GM20000 (cell line): Measurements from ENCODE around the gene SMIM24.

Source experiments
- DNase-seq: peaks from one replicate; pipeline ENCODE4 v3.0.0; 2012; ENCODE audit warnings: low spot score
- CTCF ChIP-seq: IDR thresholded peaks from 2 replicates; pipeline ENCODE4 v1.5.1; 2012; ENCODE audit warnings: mild to moderate bottlenecking, control low read depth; ENCODE audit errors: extremely low read depth, missing control alignments

Gene SMIM24

DNA sequence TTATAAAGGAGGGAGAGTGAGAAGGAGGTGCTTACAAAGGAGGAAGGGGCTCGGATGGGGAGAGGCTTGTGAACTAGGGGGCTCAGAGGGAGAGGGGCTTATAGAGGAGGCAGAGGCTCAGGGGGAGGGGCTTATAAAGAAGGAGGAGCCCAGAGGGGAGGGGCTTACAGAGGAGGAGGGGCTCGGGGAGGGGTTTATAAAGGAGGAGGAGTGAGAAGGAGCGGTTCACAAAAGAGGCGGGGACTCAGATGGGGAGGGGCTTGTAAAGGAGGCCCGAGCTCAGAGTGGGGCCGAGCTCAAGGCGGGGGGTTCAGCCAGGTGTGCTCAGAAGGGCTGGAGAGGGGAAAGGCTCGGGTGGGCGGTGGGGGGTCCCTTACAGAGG, 500 bp downstream of the SMIM24 start:
- TF ChIP-seq CTCF: no peak
- DNase-seq: no peak

DNA sequence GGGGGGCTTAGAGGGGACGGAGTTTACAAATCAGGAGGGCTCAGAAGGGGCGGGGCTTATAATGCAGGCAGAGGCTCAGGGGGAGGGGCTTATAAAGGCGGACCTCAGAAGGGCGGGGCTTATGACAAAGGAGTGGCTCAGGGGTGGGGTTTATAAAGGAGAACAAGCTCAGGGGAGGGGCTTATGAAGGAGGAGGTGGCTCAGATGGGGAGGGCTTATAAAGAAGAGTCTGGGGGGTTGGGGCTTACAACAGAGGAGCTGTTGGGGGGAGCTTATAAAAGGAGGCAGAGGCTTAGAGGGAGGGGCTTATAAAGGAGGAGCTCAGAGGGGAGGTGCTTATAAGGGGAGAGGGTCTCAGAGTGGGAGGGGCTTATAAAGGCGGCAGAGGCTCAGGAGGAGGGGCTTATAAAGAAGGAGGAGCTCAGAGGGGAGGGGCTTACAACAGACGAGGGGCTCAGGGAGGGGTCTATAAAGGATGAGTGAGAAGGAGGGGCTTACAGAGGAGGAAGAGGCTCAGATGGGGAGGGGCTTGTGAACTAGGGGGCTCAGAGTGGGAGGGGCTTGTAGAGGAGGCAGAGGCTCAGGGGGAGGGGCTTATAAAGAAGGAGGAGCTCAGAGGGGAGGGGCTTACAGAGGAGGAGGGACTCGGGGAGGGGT, 1.0 kb downstream of the SMIM24 start:
- DNase-seq: peak; percentile 79

GRCh38 chr19:3478409-3479176, 1.7 kb downstream of the SMIM24 start:
- no peak for DNase-seq
- no peak for TF ChIP-seq CTCF

More for the DNA sequence above, 1.0 kb downstream of the SMIM24 start:
- no peak for TF ChIP-seq CTCF

DNA sequence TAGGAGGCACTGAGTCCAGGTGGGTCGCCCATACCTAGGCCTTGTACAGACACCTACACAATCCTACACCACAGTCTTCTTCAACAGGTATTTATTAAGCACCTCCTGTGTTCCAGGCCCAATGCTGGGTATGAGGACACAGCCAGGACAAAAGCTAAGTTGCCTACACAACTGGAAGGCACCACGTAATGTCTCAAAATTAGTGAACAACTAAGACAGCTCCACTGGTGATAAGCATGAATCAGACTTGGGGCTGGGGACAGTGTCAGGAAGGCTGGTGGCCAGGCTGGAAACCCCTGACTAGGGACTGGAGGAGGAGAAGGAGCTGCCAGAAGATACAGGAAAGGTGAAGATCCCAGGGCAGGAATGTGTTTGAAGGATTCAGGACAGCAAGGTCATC, 2.4 kb downstream of the SMIM24 start:
- DNase-seq: no peak
- TF ChIP-seq CTCF: no peak

GRCh38 chr19:3477506-3477905, 2.8 kb downstream of the SMIM24 start:
- no peak for TF ChIP-seq CTCF
- no peak for DNase-seq

DNA sequence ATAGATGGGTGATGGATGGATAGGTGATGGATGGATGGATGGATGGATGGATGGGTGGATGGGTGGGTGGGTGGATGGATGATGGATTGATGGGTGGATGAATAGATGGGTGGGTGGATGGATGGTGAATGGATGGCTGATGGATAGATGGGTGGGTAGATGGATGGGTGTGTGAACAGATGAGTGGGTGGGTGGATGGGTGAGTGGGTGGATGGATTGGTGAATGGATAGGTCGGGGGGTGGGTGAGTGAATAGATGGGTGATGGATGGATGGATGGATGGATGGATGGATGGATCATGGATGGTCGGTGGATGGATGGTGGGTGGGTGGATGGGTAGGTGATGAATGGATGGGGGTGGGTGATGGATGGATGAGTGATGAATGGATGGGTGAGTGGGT, 3.5 kb downstream of the SMIM24 start:
- no peak for TF ChIP-seq CTCF
- no peak for DNase-seq

DNA sequence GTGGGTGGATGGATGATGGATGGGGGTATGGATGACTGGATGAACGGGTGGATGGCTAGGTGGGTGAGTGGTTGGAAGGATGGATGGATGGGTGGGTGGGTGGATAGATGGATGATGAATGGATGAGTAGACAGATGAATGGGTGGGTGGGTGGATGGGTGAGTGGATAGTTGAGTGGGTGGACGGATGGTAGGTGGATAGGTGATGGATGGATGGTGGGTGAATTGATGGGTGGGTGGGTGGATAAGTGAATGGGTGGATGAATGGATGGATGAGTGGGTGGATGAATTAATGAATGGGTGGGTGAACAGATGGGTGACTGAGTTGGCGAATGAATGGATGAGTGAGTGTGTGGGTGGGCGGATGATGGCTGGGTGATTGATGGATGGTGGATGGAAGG, 4.9 kb downstream of the SMIM24 start:
- no peak for TF ChIP-seq CTCF

More for the DNA sequence above, 4.9 kb downstream of the SMIM24 start:
- DNase-seq: no peak
